ENCODE results near the gene IGSF3.
"Not testable (repeated sequence)": the region's sequence is repeated elsewhere in the genome, so short reads cannot be mapped to it uniquely, and the experiment has no call there.

Gene IGSF3

DNA sequence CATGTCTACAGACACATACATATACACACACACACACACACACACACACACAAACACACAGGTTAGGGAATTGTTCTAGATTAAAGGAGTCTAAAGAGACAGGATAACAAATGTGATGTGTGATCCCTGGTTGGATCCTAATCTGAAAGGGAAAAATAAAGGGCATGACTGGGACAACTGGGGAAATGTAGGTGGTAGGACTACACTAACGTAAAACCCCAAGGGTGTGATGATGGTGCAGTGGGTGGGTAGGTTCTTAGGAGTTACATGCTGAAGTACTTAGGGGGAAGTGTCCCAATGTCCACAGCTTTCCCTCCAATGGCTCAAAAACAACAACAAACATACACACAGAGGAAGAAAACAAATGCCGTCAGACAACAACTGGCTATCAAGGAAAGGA lies 68.2 kb downstream of the IGSF3 start:
- DNase-seq (ENCODE audit: low read depth, low spot score), result not testable (repeated sequence)

DNA sequence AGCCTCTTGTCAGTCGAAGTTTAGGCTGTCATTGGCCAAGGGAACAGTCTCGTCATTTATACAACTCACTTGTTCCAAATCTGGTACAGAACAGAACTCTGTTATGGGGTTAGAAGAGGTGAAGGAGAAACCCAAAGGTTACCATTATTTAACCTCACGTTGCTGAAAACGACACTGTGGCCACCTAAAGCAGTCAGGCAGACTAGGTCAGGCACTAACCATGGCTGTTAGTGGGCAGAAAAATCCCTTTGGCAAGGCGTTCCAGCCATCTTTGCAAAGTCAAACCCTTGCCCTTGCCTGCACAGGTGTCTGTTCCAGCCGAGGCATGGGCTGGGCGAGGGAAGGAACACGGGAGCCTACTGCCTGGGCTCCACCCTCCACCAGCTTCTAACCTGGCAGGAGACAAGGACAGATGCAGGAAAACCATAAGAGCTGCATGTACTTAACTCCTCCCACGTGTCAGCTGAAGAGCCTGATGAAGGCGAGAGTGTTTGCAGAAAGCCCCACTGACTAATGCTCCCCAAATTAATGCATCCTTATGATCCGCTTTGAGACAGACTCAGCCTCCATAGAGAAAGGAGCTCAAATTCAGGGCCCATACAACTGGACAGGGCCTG lies 69.0 kb downstream of the IGSF3 start:
- not testable (repeated sequence) for DNase-seq (ENCODE audit: low read depth, low spot score)

DNA sequence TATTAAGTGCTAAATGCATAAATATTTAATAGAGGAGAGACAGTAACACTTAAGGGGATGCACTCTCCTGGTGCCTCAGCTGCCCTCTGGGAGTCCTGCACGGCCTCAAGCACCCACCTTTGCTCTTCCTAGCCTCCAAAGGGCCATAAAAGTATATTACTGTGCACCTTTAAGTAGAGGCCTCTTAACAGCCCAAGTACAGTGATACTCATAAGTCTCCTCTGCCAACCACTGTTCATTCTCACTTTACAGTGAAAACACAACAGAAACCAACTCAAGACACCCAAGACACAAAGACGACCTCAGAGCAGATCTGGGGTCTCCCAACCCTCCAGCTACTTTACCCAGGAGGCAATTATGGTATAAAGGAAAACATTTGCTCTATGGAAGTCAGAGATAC lies 70.1 kb downstream of the IGSF3 start:
- DNase-seq (ENCODE audit: low read depth, low spot score), result not testable (repeated sequence)

DNA sequence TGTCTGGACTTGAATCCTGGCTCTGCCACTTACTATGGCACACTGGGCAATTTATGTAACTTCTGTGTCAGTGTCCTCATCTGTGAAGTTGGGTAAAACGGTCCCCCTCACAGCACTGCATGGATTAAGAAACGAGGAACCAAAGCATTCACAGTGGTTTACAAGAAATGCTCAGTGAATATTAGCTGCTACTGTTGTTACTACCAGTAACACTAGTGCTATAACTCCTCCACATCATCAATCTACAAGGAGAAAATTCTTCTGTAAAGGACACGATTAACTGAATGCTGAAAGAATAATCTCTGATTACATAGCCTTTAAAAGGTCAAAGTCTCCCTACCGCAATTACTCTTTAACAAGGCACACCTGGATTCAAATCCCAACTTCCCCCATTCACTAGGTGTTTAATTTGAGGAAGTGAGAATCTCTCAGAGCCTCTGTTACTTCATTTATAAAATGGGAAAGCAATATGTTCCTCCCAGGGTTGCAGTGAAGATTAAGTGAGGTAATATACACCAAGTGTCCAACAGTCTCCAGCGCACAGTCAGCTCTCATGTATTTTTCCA lies 70.7 kb downstream of the IGSF3 start:
- DNase-seq (ENCODE audit: low read depth, low spot score), result not testable (repeated sequence)

DNA sequence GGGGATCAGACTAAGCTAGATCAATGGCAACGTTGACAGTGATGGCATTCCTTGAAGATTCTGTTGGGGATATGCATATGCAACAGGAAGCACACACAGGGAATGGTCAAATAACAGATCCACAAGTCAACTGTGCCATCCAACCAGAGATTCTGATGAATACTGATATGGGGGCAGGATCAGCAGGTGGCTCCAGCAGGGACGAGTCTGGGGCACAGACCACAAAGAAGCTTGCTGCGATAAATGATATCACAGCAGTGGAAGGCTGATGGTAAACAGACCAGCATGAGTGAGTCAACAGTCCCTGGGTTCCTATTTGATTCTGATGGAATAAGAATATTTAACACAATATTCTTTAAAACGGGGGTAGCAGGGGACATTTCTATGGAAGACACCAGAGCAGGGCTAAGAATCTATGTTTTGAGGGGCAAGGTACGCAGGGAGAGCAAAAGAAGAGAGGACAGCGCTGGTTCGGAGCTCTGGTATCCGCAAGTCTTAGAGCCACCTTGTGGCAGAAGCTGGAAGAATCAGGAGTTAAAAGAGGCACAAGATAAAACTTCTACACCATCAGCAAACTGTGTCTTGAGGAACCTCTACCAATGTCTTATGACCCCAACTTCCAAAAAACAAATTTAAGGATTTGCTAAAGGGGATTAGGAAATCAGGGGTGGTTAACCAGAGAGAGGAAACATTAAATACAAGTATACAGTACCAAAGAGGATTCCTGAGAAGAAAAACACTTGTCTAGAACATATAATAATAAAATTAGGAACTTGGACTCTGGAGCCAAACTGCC lies 71.4 kb downstream of the IGSF3 start:
- peak; percentile 13 for DNase-seq (ENCODE audit: low read depth, low spot score)

DNA sequence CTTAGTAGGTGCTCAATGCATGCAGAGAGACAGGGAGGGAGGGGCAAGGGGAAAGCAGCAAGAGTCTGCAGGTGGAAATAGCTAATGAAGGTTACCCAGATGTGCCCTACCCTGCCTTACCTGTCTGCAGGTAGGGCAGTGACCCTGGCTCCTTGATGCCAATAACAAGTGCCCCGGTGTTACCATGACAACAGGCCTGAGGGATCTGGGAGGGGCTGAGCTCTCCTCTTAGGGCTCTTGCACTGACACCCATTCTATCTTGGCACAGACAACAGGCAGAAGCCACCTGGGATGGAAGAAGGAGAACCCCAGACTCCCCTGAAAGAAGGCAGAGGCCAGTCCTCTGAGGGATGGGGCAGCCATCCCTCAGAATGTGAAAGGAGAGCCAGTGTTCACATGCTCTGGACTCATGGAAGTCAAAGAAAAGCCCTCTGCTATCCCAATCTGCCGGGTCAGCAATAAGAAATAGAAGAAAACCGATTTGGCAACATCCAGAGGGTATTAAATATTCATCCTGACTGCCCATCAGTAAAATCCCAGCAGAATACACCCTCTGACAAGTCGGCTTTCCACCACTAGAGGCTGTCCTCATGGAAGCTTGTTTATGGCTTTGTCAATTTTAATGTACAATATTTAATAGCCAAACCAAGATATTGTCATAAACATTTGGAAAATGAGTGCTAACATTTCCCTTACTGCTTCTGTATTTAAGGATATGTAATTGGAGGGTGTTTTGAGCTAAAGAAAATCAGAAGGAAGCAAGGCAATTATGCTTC lies 72.3 kb downstream of the IGSF3 start:
- DNase-seq (ENCODE audit: low read depth, low spot score), result not testable (repeated sequence)

- DNase-seq (ENCODE audit: low read depth, low spot score), result not testable (repeated sequence)
Measured at GRCh38 chr1:116593977-116594376, 73.6 kb downstream of the IGSF3 start.

- not testable (repeated sequence) for DNase-seq (ENCODE audit: low read depth, low spot score)
Measured at GRCh38 chr1:116593401-116593800, 74.1 kb downstream of the IGSF3 start.

DNA sequence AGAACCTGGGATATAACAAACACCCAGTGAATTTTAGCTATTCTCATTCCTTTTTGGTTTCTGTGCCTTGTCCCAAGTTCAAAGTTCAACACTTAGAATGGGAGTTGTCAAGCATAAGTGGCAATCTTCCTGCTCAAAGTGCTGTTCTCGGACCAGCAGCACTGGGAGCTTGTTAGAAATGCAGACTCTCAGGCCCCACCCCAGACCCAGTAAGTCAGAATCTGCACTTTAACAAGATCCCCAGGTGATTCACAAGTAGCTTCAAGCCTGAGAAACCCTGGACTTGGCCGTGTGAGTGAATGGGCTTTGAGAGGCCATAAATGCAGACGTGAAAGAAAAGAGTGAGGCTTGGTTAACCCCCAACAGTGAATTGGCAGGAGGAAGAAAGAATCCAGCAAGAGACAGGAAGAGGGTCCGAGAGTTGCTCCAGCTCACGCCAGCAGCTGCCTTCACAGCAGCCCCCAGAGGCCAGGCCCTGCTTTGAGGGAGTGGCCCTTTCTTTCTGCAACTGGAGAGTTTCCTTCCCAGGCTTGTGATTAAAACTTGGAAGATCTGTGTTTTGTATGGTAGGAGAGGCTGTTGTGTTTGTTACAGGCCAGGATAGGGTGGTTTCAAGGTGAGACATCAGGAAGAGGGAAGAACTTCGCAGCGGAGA lies 75.5 kb downstream of the IGSF3 start:
- not testable (repeated sequence) for DNase-seq (ENCODE audit: low read depth, low spot score)

GRCh38 chr1:116591006-116591950 lies 76.3 kb downstream of the IGSF3 start:
- DNase-seq (ENCODE audit: low read depth, low spot score), result not testable (repeated sequence)

DNA sequence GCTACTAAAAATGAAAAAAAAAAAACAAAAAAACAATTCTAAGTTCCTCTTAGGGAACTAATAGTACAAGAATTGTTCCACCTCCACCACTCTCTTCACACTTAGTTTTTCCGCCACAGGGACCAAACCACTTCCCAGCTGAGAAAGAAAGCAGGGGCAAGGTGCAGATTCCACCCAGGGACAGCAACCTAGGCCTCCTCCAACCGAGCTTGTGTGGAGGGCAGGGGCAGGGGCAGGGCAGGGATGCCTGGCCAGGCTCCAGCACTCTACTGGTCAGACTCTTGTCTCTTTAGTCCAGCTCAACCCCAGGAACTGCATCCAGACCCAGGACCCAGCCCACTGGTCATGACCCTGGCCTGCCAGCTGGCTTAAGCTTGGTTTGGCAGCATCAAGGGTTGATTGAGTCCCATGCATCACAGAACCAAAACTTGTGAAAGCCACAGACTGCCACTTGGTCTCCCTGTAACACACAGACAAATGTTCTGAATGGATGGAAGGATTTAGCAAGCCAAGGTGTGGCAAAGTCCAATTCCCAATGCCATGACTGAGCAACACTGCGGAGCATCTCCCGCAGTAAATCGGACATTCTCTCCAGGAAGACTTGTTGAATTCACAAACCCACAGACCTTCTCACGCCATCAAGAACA lies 77.1 kb downstream of the IGSF3 start:
- not testable (repeated sequence) for DNase-seq (ENCODE audit: low read depth, low spot score)

GRCh38 chr1:116589101-116589735 lies 78.3 kb downstream of the IGSF3 start:
- DNase-seq (ENCODE audit: low read depth, low spot score), result not testable (repeated sequence)

- no peak for DNase-seq (ENCODE audit: low read depth, low spot score)
Measured at GRCh38 chr1:116587501-116588227, 79.9 kb downstream of the IGSF3 start.

- no peak for DNase-seq (ENCODE audit: low read depth, low spot score)
Measured at GRCh38 chr1:116586741-116587143, 80.8 kb downstream of the IGSF3 start.

- no peak for DNase-seq (ENCODE audit: low read depth, low spot score)
Measured at GRCh38 chr1:116585886-116586285, 81.6 kb downstream of the IGSF3 start.

DNA sequence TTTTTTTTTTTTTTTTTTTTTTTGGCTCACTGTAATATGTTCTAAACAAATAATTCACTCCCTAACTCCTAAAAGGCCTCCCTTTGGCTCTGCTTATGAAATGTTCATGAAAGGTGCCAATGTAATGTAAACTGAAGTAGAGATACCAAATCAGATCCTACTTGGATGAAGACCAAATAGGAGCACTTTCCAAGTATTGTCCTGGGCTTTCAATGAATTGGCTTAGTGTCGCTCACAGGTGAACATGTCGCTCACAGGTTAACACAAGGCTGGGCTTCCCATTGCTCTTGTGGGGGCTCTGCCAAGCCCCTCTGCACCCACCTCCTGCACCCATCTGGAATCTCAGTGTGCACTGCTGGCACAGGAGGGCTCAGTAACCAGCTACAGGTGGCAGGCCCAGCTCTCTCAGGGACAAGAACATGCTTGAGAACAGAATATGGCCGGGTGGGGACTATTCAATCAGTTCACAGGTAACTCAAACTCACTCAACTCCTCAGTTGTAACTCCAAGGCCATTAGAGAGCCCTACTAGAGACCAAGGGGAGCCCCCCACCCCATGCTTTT lies 86.1 kb downstream of the IGSF3 start:
- no peak for DNase-seq (ENCODE audit: low read depth, low spot score)

- DNase-seq (ENCODE audit: low read depth, low spot score), result no peak
Measured at GRCh38 chr1:116580446-116581322, 86.8 kb downstream of the IGSF3 start.

All from activated CD4-positive, CD25-positive, alpha-beta regulatory T cell treated with anti-CD3 and anti-CD28 coated beads, Interleukin-2, amount 50 U/mL, for 16 hours (primary cell).